Superior temporal gyrus (tissue), 1 donor: ENCODE measurements around the gene MEIS1.

ENCODE experiments used
- DNase-seq: peaks from one replicate; pipeline ENCODE4 v3.0.0-alpha.2; 2016; ENCODE audit errors: extremely low spot score

Gene MEIS1

DNA sequence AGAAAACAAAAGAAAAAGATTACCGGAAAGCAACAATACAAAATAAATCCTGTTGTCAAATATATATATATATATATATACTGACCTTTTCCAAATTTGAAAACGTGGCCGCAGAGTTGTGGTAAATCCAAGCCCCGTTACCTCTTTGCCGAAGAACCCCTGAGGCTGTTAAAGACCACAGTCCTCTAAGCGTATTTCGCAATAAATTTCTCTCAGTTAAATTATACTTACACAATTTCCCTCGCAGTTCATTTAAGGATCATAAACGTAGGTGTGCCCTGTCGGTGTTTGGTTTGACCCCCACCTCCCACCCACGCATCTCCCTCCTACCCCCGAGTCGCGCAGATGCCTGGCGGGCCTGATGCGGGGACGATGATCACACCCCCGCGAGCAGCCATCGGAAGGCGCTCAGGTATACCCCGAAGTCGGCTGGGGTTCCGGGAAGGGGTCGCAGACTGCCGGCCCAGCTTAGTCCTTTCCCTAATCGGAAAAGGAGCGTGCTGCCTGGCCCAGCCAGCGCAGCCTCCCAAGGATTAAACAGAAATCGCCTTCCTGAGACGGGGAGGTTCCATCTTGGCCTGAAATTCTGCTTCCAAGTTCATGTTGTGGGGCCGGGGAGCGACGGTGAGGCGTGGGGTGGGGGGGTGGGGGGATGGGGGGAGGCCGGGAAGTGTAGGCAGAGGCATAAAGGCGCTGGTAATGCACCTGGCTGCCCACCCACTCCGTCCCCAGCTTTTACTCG, 2.9 kb upstream of the MEIS1 start:
- no peak for DNase-seq

DNA sequence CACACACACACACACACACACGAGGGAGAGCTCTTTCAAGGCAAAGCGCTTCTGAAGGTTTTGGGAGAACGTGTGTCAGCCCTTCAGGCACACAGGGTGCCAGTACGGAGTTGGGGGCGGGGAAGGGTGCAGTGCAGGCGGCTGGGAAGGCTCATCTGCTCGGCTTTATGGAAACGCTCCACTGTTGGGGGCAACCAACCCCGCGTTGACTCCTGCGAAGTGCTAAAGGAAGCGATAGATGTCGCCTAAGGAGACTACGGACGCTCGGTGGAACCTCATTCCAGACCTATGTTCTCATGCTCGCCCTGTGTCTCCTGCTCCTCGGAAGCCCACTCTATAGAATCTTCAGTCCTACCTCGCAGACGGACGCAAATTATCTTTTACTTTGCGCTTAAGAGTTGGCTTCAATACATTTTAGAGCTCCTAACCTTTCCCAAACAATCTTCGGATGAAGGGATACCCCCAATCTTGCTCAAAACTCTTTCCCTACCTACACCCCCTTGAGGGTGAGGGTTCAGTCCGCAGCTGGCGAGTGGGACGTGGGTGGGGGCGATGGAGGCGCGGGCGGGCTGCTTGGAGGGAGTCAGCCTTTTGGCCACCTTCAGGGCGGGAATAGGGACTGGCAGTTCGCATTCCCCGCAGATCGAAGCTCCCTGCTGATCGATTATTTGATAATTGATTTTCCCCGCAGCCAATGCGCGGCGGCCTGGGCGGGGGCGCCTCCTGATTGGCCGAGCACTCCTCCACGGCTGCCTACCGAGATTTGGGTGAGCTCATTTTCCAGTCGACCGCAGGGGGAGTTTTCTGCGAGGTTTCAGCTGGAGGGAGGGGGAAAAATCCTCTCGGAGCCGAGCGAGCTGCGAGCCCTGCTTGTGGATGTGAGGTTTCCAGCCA, 1.9 kb upstream of the MEIS1 start:
- DNase-seq = peak; percentile 97

DNA sequence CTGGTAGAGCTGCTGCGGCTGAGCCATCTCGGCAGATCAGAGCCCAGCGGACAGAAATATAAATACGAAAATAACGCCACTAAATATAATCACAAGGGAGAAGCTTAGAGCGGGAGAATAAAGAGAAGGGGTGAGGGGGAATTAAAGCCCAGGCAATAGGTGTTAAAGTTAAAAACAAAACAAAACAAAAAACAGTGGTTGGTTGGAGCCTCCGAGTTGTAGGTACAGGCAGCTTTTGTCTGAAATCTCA, 1.3 kb upstream of the MEIS1 start:
- DNase-seq = no peak

- DNase-seq = peak; percentile 71
Observed at GRCh38 chr2:66433945-66434678, 813 bp upstream of the MEIS1 start.

- no peak for DNase-seq
Observed at GRCh38 chr2:66435549-66435875, 587 bp downstream of the MEIS1 start.

- peak; percentile 66 for DNase-seq
Observed at GRCh38 chr2:66435963-66436362, 1.0 kb downstream of the MEIS1 start.

- peak; percentile 69 for DNase-seq
Observed at GRCh38 chr2:66436581-66437001, 1.7 kb downstream of the MEIS1 start.

GRCh38 chr2:66437109-66437690, 2.3 kb downstream of the MEIS1 start:
- peak; percentile 70 for DNase-seq

DNA sequence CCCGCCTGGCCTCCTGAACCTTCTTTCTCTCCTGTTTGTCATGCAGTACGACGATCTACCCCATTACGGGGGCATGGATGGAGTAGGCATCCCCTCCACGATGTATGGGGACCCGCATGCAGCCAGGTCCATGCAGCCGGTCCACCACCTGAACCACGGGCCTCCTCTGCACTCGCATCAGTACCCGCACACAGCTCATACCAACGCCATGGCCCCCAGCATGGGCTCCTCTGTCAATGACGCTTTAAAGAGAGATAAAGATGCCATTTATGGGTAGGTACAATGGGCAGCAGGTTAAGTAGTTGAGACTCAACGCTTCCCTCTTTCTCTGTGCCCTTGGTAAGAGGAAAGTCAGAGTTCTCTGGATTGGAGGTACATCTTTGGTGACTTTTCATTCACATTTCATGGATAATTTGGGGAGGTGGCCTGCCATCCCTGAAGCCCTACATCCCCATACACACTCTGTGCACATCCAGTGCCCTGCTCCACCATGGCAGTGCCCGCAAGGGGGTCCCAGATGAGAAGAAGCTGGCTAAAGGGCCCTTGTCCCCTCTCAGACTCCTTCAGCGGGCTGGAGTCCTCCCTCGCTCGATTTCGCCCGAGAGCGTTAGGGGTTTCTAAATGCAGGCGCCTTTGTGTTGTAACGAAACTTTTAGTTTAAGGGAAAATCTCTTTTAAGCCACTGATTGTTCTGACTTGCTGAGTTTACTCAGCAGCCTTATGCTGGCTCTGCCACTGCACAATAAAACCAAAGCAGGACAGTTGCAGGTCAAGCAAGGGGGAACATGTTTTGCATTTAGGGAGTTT, 3.0 kb downstream of the MEIS1 start:
- peak; percentile 76 for DNase-seq

DNA sequence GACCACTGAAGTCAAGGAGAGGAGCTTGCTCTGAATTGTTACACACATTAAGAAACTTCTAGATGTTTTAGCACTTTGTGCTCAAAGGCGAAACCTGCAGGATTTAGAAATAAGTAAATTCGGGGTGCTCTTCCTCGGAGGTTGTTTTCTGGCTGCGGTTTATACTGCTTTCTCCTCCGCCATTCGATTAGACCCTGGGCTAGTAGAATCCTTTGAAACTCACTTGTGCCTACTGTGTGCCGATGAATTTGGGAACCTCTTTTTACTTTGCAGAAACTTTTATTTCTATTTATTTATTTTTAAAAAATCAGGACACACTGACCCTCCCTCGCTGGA, 3.5 kb downstream of the MEIS1 start:
- DNase-seq = no peak

- peak; percentile 57 for DNase-seq
Observed at GRCh38 chr2:66438891-66439811, 4.2 kb downstream of the MEIS1 start.

DNA sequence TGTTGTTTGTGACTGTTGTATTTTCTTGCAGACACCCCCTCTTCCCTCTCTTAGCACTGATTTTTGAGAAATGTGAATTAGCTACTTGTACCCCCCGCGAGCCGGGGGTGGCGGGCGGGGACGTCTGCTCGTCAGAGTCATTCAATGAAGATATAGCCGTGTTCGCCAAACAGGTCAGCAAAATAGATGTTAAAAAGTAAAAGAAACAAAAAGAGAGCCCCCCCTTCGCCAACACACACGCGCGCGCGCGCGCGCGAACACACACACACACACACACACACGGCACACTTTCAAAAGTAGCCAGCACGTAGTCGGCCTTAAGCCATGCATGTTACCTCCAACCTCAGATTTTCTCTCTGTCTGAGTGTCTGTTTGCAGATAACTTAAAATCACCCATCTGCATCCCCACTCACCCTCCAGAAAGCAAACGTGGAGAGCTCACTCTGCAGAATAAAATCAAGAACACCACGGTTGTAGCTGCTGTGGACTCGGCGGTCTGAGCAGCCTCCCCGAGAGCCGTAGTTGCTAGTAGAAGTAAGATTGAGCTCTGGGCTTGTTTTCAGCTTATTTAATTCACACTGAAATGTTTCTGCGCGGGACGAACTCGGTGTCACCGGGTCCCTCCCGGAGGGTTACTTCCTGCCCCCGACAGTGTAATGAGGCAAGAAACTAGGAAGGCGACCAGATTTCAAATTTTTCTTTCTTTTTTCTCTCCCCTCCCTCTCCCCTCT, 5.1 kb downstream of the MEIS1 start:
- peak; percentile 74 for DNase-seq

DNA sequence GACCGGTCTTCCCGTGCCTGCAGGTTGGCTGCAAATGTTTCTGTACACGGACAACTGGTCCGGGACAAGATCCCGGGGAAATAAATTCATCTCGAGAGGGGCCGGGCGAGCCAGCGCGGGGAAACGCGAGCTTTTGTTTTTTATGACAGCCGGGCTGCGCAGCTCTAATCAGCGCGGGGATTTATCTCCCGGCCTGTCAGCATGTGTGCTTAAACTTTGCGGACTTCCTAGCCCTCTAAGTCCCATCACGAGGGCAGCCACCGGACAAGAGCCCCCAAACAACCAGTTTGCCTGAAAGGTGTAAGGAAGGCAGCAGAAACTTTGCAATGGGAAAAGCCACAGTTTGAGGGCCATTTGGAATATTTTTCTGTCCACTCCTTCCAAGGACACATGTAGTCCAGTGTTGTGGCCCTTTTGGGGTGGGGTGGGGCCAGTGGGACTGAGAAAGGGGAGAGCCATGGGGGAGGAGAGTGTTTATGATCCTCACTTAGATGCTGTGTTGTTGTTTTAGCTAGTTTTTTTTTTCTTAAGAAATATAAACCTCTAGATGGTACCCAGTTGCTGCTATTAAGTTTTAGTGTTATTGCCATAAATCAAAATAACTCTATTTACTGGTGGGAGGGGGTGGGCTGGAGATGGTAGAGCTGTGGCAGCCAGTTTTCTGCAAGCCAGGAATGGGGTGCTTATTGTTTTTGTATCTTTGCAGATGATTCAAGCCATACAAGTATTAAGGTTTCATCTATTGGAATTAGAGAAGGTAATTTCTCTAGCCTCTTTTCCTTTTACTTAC, 6.0 kb downstream of the MEIS1 start:
- DNase-seq = no peak

DNA sequence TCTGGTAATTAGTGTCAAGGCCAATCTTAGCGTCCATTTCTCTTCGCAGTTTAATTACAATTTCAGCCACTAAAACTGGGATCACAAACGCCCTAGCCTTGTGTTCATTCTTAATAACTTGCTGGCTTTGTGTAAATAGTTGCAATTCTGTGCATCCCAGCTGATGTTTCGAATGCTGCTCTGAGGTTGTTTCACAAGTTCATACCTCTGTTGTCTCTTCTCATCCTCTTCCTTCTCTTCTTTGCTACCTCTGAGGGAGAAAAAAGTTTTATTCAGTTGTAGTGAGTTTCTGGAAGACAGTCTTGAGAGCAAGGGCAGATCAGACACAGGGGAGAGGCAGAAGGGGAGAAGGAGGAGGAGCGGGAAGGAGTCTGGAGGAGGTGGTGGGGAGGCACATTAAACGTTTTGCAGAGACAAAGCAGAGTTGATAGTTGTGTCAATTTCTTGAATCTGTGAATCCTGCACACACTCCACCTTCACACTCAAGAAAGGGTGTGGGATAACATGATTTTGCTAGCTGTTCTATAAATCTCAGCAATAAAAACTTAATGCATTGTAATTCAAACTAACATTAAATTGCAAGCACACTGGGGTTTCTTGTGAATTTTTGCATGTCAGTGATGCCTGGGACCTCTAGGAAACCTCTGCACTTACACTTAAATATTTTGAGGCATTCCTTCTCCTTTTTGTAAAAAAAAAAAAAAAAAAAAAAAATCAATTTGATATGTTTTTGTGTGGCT, 6.8 kb downstream of the MEIS1 start:
- no peak for DNase-seq

GRCh38 chr2:66442516-66443185, 7.7 kb downstream of the MEIS1 start:
- DNase-seq = no peak

- DNase-seq = no peak
Observed at GRCh38 chr2:66443186-66443978, 8.5 kb downstream of the MEIS1 start.
